ENCODE data around the gene CYB561D2. TPM values are rescaled to one million over a fixed set of nuclear protein-coding genes. Genes with fewer than 3 reads are reported as not detected.

The CYB561D2 gene
- total RNA-seq, 1 experiment from 2014 or later = 9.5 TPM

GRCh38 chr3:50314816-50315215, 35.8 kb upstream of the CYB561D2 start:
- H3K27ac ChIP-seq (ENCODE audit: low read depth, low read length) = no peak overlapping the region
- CTCF ChIA-PET = no interaction called here

GRCh38 chr3:50316657-50317242, 33.9 kb upstream of the CYB561D2 start:
- no peak overlapping the region for H2AFZ ChIP-seq (ENCODE audit: low read depth, low read length, poor library complexity, severe bottlenecking)
- H3K9me2 ChIP-seq (ENCODE audit: insufficient read depth) = no peaks in the 10 kb centered on the region
- ATAC-seq (peak; percentile 78), DNase-seq (ENCODE audit: low read depth, low spot score) (peak; percentile 93)
- RAD21 ChIA-PET (ENCODE audit: low non-redundant PET in 1 of 2, low total read pairs in 2 of 2, uncharacterized antibody in 2 of 2, unreplicated experiment in 2 of 2) = interaction anchor here in 1 of 2 experiments (0.9 kb wide), 1 partner anchor 17 kb away, joined by 3 read pairs; the partner anchor contains the start of genes HYAL3 and NAA80
- peaks cover 2 to 17% of the 10 kb centered on the region in 2 experiments; a peak in 1 of 4 replicates for H3K36me3 ChIP-seq (ENCODE audit: control insufficient read depth in 1 of 2, insufficient read depth in 2 of 2, low read length in 2 of 2)
- POLR2A ChIA-PET = interaction anchor here (0.9 to 2.1 kb wide), 8 partner anchors 11 to 37 kb away, joined by 3 to 8 read pairs (median 4); partner anchors contain the start of genes HYAL1, HYAL3, IFRD2 and NAA80
- H3K27ac ChIP-seq (ENCODE audit: low read depth, low read length) = peak overlapping the region; percentile 98
- CTCF ChIA-PET = interaction anchor here (0.9 to 1.6 kb wide), 5 partner anchors 14 to 122 kb away, joined by 3 to 5 read pairs (median 3); partner anchors contain the start of genes HYAL1, HYAL3 and NAA80
- H3K9me3 ChIP-seq (ENCODE audit: control insufficient read depth in 1 of 2, insufficient read depth in 1 of 2, low read depth in 1 of 2, low read length in 2 of 2) = no peaks in the 10 kb centered on the region
- H3K27me3 ChIP-seq (ENCODE audit: insufficient read depth, low read length) = no peaks in the 10 kb centered on the region
- intact Hi-C loops (cut with micrococcal nuclease) = no loop called here
- no TSS peak for BruUV-seq (replicated peaks)
- H3K4me2 ChIP-seq (ENCODE audit: low read length) = peak overlapping the region; percentile 92
- TF ChIP-seq CTCF (IDR thresholded peaks at IDR 0.05 in 2 of 3, conservative IDR thresholded peaks at IDR 0.05 in 1 of 3; ENCODE audit: borderline replicate concordance in 1 of 3, insufficient read depth in 1 of 3, low read depth in 2 of 3, low read length in 2 of 3) (no peak), RAD21 (IDR thresholded peaks at IDR 0.05; ENCODE audit: low read depth) (no peak), FOSL1 (IDR thresholded peaks at IDR 0.05; ENCODE audit: low read depth) (no peak), POLR2AphosphoS5 (IDR thresholded peaks at IDR 0.05; ENCODE audit: low read depth, low read length) (peak; percentile 84), CBX3 (IDR thresholded peaks at IDR 0.05; ENCODE audit: low read depth) (no peak)
- H3K4me3 ChIP-seq (replicated peaks in 1 of 2; ENCODE audit: low read depth in 1 of 2, low read length in 2 of 2) = peak overlapping the region; percentile 10 to 46
- H3K79me2 ChIP-seq (ENCODE audit: insufficient read depth, low read length) = peaks cover 51% of the 10 kb centered on the region
- H3K9ac ChIP-seq (ENCODE audit: low read length) = peak overlapping the region; percentile 65
- H3K4me1 ChIP-seq (ENCODE audit: control insufficient read depth in 1 of 2, insufficient read depth in 2 of 2, low read length in 2 of 2) = peaks cover 54 to 82% of the 10 kb centered on the region in 2 experiments
- H4K20me1 ChIP-seq (ENCODE audit: insufficient read depth) = no peaks in the 10 kb centered on the region

More at GRCh38 chr3:50314816-50315215, 35.8 kb upstream of the CYB561D2 start:
- H3K4me1 ChIP-seq (ENCODE audit: control insufficient read depth in 1 of 2, insufficient read depth in 2 of 2, low read length in 2 of 2) = peaks cover 55 to 74% of the 10 kb centered on the region in 2 experiments
- RAD21 ChIA-PET (ENCODE audit: low non-redundant PET in 1 of 2, low total read pairs in 2 of 2, uncharacterized antibody in 2 of 2, unreplicated experiment in 2 of 2) = no interaction called here
- POLR2A ChIA-PET = interaction anchor here (1.6 to 2.1 kb wide), 3 partner anchors 12 to 23 kb away, joined by 5 to 8 read pairs (median 5); partner anchors contain the start of genes HYAL1, HYAL3, IFRD2 and NAA80
- H3K4me3 ChIP-seq (replicated peaks in 1 of 2; ENCODE audit: low read depth in 1 of 2, low read length in 2 of 2) = no peak overlapping the region
- no peaks in the 10 kb centered on the region for H4K20me1 ChIP-seq (ENCODE audit: insufficient read depth)
- no peaks in the 10 kb centered on the region for H3K9me2 ChIP-seq (ENCODE audit: insufficient read depth)
- intact Hi-C loops (cut with micrococcal nuclease) = no loop called here
- H3K36me3 ChIP-seq (ENCODE audit: control insufficient read depth in 1 of 2, insufficient read depth in 2 of 2, low read length in 2 of 2) = peaks cover 2 to 17% of the 10 kb centered on the region in 2 experiments; a peak in 1 of 4 replicates
- no TSS peak for BruUV-seq (replicated peaks)
- no peak for TF ChIP-seq TCF7L2 (IDR thresholded peaks at IDR 0.05; ENCODE audit: borderline replicate concordance, extremely low read depth, insufficient read depth, insufficient read length)
- no peak for TF ChIP-seq EZH2 (IDR thresholded peaks at IDR 0.05)
- TF ChIP-seq POLR2A (IDR thresholded peaks at IDR 0.05; ENCODE audit: borderline replicate concordance, extremely low read depth, insufficient read depth, insufficient read length) = no peak
- ATAC-seq (no peak), DNase-seq (ENCODE audit: low read depth, low spot score) (no peak)
- no peak overlapping the region for H2AFZ ChIP-seq (ENCODE audit: low read depth, low read length, poor library complexity, severe bottlenecking)
- H3K4me2 ChIP-seq (ENCODE audit: low read length) = 0 out of 2 replicates have a peak overlapping the region, but pooled peaks have one; percentile 92
- no peak overlapping the region for H3K9ac ChIP-seq (ENCODE audit: low read length)
- no peaks in the 10 kb centered on the region for H3K27me3 ChIP-seq (ENCODE audit: insufficient read depth, low read length)
- no peaks in the 10 kb centered on the region for H3K9me3 ChIP-seq (ENCODE audit: control insufficient read depth in 1 of 2, insufficient read depth in 1 of 2, low read depth in 1 of 2, low read length in 2 of 2)
- H3K79me2 ChIP-seq (ENCODE audit: insufficient read depth, low read length) = peaks cover 39% of the 10 kb centered on the region

Measured in HCT116 (cell line).